Measurements from ENCODE around the gene ZC3H14. TPM values are rescaled to one million over a fixed set of nuclear protein-coding genes. Genes with fewer than 3 reads are reported as not detected.

ZC3H14 gene
- total RNA-seq, 1 experiment from 2014 or later = 73.3 TPM

DNA sequence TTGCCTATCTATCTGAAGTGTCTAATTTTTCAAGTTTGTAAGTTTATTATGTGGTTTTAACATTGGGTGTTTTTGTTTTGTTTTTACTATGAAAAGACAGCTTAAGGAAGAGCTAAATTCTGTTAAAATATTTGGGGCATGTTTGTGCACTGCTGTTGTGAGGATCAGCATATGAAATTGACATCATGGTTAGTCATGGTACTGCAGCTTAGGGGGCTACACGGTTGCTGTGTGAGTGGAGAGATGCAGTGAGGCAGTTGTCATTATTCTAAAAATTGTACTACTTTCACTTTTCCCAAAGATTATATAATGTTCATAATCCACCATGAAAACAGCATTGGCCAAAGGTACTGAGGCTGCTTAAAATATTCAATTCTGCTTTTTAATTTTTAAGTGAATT lies 49.0 kb downstream of the ZC3H14 start:
- no peak for DNase-seq (ENCODE audit: low spot score)

DNA sequence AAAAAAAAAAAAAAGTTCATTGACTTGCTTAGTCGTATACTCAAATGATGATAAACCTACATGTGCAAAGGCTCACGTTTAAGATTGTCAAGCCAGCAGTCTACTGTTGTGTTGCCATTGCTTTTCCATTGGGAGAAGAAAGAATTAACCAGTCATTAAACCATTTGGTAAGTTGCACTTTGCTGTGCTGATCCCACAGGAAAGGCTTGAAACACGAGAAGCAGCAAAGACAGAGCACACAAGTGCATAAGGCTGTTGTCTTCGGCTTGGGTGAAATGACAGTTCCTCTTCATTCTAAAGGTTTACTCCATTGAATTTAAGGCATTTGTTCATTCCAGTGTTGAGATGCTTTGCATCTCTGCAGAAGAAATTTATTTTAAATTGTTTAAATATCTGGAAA lies 50.1 kb downstream of the ZC3H14 start:
- DNase-seq (ENCODE audit: low spot score) = no peak

DNA sequence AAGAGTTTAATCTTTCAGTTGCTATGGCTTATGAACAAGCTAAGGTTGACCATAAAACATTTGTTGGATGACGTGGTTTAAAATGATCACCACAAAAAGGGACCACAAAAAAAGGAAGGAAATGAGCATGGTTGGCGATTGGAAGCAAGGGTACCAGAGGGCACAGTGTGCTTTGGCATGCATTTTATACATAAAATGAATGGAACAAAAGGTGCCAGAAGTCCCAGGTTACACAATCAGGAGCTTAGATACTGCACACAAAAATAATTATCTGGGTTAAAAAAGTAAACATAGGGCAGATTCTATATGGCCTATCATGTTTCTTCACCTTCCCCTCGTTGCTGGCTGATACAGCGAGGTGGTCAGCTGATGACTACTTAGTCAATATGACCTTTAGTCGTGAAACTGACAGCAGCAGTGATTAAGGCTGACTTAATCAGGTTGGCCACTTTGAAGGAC lies 50.7 kb downstream of the ZC3H14 start:
- peak; percentile 60 for DNase-seq (ENCODE audit: low spot score)

DNA sequence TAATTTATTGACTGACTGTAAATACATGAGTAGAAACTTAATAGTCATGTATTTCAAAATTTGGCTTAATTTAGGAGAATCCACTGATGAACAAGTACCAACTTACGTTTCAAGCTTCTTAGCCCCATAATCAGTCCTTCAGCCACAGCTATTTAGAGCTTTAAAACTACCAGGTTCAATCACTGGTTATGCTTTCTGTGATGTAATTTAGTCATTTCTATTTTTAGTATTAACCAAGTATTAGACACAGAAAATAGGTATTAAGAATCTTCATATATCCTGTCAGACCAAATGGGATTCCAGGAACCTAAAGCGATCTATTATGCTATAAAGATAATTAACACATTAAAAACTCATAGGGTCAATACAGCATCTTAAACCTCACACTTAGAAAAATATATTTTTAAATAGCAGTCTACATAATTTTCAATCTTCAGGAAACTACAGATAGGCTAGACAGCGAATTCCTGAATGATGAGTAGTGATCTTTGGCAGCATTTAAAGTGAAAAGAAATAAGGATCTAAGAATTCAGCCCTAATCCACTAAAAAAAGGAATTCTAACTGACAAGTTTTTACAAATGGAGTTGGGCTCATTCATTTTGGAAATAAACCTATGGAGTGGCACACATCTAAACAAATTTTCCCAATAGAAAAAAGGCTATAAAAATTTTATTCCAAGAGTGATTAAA lies 51.5 kb downstream of the ZC3H14 start:
- peak; percentile 51 for DNase-seq (ENCODE audit: low spot score)

DNA sequence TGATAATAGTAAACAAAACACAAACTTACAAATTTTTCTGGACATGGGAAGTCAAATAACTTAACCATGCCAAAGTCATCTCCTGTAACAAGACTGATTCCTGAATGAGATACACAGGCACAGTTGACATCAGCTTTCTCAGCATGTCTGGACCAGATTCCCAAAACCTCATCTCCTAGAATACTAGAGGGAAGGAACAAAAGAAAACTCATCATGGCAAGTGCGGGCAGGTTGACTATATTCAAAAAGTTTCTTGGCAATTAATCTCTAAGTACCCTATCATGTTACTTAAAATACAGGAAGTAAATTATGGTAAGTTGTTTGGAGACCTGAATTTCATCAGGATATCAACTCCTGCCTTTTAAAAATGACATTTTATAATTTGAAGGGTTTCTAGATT lies 53.9 kb downstream of the ZC3H14 start:
- no peak for DNase-seq (ENCODE audit: low spot score)

DNA sequence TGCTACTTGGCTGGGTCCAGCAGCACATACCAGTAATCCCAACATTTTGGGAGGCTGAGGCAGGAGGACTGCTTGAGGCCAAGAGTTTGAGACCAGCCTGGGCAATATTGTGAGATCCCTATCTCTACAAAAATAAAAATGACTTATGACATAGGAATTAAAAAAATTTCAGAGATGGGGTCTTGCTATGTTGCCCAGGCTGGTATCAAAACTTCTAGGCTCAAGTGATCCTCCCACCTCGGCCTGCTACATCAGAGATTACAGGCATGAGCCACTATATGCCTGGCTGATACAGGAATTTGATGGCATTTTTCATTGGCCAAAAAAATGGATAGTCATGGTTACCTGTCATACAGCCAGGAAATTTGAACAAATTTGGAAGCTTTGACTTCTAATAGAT lies 54.6 kb downstream of the ZC3H14 start:
- DNase-seq (ENCODE audit: low spot score) = no peak

DNA sequence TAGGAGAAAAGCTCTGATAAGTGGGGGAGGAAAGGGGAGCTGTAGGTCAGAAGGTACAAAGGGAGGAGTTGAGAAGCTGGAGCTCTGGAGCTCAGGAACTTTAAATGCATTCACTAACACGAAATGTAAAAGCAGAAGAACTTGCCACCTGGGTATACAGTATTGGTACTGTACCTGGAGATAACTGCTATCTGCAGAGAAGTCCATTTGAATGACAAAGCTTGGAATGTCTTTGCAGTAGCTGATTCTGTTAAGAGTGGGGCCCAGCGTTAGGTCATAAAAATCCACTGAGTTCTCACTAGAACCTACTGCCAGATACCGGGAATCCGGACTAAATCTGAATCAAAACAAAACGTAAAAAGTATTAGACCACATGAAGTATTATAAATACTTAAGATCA lies 55.6 kb downstream of the ZC3H14 start:
- DNase-seq (ENCODE audit: low spot score) = no peak

DNA sequence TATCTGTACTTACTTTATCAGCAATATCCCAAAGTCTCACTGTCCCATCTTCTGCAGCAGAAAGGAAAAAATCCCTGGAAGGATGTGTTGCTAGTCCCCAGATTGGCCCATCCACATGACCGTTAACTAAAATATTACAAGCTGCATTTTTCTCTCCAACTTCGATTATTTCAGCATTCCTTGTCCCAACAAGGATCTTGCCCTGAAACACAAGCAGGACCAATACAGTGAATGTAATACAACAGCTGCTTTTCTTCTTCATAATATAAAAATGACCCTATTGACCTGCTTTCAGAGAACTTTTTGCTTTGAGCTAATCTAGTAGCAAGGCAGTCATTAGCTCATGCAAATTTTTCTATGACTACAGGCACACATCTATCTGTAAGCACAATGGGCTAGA lies 58.3 kb downstream of the ZC3H14 start:
- no peak for DNase-seq (ENCODE audit: low spot score)

DNA sequence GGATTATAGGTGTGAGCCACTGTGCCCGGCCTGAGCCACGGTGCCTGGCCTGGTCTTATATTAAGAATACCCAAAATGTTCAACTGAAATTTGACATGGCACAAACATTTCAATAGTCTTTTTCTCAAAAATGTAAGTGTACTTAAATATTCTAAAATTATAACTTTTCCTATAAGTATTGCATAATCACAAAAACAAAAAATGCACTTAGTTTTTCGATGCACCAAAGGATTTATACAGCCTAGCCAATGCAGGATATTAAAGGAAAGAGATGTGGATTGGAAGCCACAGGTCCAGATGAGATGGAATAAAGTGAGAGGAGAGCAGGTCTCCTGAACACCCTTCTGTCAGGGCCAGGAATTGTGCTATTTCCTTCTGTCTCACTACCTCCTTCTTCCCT lies 62.8 kb downstream of the ZC3H14 start:
- DNase-seq (ENCODE audit: low spot score) = no peak

DNA sequence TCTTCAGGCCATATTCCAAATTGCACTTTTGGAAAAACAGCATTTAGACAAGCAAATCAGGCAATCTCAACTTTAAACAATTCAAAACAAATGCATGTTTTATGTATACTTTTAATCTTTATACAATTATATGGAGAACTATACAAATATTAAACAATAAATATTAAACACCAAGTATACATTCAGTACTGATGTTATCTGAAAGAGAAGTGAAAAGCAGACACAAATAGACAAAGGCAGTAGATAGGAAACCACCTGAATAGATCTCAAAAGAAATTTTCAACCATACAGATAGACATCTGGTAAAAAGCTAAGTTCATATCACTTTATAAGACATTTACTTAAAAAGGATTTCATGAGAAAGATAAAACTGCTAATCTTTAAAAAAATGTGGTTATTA lies 65.2 kb downstream of the ZC3H14 start:
- DNase-seq (ENCODE audit: low spot score) = no peak

DNA sequence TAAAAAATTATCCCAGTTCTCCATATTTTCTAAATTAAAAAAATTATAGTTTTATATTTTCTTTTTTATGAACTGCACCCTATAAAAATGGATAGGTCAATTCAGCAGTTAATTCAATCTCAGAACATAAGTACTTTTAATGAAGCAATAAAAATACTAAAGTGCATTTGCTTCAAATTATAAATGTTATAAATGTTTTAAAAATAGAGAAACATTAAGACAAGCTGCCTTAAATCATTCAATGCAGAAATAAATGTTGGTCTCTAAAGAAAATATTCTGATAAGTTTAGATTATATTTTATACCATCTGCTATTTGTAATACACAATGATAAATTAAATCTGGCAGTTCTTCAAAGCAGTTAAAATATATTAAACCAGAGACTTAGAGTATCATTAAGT lies 65.6 kb downstream of the ZC3H14 start:
- no peak for DNase-seq (ENCODE audit: low spot score)

DNA sequence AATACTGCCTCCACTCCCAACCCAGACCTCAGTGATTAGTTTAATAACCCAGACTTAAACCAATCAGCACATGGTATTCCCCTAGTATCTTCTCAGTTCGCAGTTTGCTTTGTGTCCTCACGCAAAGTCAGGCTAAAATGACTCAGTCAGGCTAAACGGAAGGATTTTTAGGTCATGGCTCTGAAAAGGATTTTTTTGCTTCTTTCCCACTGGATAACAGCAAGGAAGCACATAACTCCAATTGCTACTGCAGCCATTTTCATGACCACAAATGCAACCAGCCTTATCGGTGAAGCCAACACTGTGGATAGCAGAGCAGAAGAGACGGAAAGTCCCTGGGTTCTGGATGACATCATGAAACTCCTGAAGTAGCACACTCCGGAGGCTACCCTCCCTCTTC lies 67.7 kb downstream of the ZC3H14 start:
- peak; percentile 74 for DNase-seq (ENCODE audit: low spot score)

DNA sequence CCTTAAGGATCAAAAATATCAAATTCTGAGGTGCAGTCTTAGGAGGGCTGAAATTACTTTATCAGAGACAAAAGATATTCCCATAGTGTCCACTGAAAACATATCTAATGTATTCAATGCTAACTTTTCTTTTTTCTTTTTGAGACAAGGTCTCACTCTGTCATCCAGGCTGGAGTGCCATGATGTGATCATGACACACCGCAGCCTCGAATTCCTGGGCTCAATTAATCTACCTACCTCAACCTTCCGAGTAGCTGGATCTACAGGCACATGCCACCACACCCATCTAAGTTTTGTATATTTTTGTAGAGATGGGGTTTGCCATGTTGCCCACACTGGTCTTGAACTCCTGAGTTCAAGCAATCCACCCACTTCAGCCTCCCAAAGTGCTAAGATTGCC lies 68.3 kb downstream of the ZC3H14 start:
- DNase-seq (ENCODE audit: low spot score) = peak; percentile 3

DNA sequence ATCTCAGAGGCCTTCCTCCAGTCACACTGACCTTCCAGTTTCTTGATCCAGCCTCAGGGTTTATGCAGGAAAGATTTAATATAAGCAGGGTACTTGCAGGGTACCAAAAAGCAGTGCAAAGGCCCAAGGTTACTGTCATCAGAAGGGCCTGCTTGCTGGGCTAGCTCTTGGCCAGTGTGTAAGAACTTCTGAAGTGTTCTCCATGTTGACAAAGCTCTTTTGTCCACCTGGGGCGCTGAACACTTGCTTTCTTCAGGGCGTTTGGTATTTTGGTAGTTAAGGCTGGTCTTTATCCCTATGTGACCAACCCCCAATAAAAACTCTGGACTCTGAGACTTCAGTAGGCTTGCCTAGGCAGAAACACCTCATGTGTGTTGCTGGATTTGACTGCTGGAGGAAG lies 69.7 kb downstream of the ZC3H14 start:
- DNase-seq (ENCODE audit: low spot score) = no peak

DNA sequence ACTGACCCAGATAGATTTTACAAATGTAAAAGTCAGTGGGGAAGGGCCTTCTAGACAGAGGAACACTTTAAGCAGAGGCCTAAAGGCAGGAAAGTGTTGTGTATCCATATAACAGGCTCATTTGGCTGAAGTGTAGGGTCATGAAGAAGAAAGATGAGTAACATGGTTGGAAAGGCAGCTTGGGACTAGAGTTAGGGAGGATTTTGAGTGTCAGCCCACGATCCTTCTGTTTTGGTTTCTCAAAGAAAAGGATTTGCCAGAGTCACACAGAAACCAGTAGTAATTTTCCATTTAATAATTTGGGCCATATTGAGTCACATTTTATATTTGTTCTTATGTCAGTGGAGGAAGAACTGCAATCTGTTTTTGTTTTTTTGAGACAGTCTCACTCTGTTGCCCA lies 76.4 kb downstream of the ZC3H14 start:
- no peak for DNase-seq (ENCODE audit: low spot score)

DNA sequence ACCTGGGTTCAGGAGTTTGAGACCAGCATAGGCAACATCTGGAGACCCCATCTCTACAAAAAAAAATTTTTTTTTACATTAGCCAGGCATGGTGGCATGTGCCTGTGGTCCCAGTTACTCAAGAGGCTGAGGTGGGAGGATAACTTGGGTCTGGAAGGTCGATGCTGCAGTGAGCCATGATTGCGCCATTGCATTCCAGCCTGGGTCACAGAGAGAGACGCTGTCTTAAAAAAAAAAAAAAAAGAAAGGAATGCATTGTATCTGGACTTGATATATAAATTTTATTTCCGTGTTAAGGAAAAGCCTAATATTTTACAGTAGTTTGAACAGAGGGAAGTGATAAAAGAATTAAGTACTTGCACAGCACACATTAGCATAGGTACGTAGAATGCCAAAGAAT lies 97.2 kb downstream of the ZC3H14 start:
- DNase-seq (ENCODE audit: low spot score) = no peak

DNA sequence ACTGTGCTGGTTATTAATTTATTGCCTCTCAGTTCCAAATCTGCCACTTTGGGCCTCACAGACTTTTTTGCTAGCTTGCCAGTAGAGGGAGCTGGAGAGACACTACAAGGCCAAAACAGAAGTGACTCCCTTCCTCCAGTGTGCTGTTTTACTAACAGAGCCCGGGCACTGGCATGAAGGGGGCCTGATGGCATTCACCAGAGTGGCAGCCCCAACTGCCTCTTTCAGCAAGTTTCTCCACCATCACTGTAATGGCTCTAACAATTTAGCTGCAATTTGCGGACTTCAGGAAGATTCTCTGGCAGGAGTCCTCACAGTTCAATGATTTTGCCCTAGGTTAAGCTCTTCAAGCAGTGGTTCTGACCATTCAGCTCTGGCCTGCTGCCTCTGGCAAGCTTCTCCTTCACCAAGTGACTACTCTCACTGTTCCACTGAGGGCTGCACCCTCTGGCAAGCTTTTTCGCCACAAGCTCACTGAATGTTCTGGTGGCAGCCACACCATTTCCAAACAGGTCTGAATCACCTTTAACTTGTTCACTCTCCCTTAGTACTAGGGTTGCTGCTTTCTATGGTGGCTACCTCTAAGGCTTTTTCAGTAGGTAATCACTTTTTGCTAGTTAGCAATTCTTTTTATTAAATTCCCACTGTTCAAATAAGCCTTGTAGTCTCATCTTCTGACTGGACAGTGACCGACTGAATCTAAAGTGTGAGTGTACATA lies 104.9 kb downstream of the ZC3H14 start:
- DNase-seq (ENCODE audit: low spot score) = peak; percentile 43

DNA sequence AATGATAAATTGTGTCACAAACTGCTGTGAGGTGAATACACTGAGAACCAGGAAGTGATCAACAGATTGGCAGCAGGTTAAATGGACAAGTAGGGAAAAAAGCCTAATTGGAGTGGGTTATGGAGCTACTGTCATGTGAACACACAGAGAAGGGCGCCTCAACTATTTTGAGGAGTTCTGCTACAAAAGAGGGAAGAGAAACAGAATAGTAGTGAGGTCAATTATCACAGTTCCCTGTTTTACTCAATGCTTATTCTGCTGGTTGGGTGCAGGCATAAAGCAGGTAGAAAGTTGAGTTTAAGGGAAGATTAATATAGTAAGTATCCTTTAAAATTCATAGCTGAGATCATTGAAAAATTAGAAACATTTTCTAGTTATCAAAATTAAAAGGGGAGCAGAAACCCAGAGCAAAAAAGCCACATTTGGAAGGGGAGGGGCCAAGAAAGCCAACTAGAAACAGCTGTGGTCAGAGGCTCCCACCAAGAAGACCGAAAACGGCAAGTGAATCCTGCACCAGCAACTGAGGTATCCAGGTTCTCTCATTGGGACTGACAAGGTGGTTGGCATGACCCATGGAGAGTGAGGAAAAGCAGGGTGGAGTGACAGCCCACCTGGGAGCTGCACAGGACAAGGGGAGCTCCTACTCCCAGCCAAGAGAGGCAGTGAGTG lies 105.7 kb downstream of the ZC3H14 start:
- DNase-seq (ENCODE audit: low spot score) = no peak

DNA sequence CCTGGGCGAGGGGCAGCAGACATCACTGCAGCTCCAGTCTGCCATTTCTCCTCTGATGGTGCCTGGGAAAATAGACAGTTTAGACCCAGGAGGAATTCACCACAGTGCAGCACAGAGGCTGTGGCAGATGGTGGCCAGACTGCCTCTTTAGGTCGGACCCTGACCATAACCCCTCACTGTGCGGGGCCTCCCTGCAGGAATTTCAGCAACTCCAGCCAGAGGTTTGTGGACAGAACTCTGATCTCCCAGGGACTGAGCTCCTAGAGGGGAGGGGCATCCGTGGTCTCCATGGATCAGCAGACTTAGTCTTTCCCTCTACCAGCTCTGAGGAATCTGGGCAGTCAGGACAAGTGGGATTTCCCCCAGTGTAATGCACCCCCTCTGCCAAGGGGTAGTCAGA lies 106.5 kb downstream of the ZC3H14 start:
- no peak for DNase-seq (ENCODE audit: low spot score)
